ENCODE data around the gene ARFIP2.

Gene ARFIP2

DNA sequence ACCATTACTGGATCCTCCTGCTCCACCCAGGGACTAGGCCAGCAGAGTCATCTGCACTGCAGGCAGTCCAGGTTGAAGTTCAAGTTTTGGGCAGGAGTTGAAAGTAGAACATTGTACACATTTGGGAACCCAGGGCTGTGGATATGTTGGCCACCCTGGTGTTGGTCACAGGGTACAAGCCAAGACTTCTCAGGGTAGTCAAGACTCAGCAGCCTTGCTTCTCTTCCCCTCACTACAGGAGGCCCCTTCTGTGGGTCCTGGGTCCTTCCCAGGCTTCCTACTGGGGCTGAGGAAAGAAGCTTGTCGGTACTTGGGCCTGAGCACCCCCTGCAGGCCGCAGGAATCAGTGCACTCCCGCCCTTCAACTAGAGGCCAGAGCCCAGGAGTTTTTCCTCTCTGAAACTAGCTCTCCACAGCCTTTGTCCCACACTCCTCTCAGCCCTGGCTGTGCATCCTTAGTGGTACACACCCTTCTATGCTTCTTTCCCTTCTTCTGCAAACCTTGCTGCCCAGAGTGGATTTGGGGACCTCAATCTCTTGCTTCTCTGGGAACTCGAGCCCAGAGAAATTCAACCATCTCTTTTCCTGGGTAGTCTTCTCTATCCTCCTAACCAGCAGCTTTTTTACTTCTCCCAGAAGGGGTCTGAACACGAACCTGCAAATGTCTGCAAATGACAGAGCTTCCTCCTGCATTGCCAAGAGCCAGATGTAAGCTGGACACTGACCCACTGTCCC, 37.7 kb downstream of the ARFIP2 start:
- DNase-seq (ENCODE audit: low read depth) = peak; percentile 14

DNA sequence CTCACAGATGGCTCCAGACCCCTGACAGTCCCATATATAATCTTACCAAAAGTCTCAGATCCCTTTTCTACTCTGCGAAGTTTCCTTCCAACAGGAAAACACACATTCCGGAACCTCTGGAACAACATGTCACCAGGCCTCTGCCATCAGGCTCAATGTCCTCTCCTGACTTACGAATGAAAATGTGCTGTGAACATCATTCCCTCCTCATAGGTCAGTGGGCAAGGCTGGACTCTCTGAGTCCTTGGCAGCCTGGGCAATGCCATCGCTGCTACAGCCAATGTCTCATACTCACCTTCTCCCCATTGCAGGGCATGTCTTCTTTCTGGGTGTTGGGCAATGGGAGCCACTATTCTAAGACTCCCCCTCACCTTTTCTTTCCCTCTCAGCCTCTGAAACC, 38.7 kb downstream of the ARFIP2 start:
- DNase-seq (ENCODE audit: low read depth) = no peak

DNA sequence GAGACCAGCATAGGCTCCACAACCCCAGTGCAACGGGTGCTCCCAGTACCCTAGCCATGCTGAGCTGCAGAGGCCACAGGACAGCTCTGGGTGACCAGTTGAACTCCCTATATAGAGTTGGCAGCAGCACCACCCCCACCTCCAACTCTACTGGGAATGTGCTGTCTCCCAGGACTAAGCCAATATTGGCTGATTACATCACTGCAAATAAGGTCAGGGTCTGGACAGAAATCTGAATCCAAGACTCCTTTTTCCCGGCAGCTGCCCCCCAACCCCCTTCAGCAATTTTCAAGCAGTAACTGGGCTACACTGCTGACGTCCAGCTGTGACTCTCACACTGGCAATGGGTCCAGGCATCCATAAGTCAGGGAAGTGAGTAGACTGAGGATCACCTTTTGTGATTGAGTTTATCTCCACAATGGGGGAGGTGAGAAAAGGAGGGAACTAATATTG, 40.2 kb downstream of the ARFIP2 start, which contains the start of gene HPX:
TSS of gene HPX (minus strand) at position 82 of the 453 bp plus-strand sequence. CDS start at position 58, 24 bp downstream.
- DNase-seq (ENCODE audit: low read depth) = no peak

DNA sequence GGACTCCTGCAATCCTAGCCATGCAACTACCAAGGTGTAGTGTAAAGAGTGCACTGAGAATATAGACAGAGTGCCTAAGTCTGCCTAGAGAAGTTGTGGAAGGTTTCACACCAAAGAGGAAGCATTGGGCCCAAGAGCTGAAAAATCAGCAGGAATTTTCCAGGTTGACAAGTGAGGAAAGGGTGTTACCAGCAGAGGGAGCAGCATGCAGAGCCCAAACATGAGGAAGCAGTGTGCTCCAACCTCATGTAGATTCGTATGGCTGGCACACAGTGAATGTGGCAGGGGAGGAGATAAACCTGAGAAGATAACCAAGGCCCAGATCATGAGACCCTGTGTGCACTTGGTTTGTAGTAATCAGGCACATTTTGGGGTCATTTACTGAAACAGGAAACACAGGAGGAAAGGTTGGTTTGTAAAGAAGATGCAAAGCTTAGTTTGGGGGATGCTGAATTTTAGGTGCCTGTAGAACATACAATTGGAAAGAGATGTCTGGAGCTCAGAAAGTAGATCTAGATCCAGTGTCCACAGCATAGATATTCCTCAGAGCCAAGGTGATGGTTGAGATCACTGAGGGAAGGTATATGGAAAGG, 42.1 kb downstream of the ARFIP2 start:
- DNase-seq (ENCODE audit: low read depth) = no peak

DNA sequence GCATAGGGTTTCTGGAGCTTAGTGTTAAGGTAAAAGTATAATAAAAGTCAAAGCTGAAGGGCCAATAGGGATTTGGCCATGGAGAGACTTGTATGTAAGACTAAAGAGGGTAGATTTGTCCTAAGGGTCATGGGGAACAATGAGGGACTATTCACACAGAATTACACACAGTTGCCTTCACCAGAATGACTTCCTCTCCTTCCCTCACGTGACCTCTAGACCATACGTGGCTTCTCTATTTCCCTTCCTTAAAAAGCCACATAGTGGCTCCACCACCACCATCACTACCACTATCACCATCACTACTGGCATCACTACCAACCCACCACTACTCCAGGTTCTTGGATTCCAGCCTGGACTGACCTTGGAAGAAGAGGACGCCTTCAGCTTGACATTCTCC, 43.1 kb downstream of the ARFIP2 start:
- DNase-seq (ENCODE audit: low read depth) = no peak

DNA sequence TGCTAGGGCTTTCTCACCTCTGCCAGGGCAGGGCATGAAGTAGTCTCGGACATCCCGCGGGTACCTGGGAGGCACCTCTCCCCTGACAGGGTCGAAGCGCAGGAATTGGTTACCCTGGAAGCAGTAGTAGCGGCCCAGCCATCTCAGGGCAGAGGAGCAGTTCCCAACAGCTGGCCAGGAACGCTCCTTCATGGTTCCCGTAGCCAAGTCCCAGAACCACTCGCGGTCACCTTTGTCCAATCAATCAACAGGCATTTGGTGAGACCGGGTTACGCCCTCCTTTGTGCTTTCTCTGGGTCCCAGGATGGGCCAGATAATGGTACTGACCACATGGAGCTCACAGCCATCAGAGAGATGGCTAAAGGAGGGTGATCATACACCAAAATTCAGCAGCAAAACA, 43.7 kb downstream of the ARFIP2 start:
- no peak for DNase-seq (ENCODE audit: low read depth)

DNA sequence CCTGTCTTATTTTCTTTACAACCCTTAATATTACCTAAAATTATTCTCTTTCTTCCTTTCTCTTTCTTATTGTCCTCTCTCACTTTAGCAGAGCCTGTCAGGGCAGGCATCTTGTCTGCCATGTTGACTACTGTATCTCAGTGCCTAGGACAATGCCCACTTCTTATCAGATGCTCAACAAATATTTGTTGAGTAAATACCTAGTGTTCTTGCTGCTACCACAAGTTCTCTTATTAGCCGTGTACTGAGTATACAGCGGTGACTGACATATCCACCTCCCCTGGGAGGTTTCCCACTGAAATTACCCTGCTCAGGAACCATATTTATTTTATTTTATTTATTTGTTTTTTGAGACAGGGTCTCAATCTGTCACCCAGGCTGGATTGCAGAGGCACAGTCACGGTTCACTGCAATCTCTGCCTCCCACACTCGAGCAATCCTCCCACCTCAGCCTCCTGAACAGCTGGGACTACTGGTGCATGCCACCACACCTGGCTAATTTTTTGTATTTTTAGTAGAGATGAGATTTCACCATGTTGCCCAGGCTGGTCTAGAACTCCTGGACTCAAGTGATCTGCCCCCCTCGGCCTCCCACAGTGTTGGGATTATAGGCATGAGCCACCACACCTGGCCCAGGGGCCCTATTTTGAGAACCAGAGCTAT, 47.0 kb downstream of the ARFIP2 start:
- no peak for DNase-seq (ENCODE audit: low read depth)

DNA sequence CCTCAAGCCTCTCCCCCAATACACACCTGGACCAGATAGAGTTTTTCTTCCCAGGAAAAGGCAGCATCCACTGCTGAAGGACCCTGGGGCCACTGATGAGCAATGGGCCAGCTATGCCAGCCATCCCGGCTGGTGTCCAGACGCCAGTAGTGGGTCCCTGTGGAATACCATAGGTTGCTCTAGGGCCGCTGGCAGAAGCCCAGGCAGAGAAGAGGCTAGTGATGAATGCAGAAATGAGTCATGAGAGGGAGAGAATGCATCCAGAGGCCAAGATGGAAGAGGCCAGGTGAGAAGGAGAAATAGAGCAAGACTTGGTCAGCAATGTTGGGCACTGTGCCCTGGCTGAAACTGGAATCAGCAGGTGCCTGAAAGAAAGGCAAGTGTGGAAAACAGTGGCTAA, 49.3 kb downstream of the ARFIP2 start:
- DNase-seq (ENCODE audit: low read depth) = no peak

DNA sequence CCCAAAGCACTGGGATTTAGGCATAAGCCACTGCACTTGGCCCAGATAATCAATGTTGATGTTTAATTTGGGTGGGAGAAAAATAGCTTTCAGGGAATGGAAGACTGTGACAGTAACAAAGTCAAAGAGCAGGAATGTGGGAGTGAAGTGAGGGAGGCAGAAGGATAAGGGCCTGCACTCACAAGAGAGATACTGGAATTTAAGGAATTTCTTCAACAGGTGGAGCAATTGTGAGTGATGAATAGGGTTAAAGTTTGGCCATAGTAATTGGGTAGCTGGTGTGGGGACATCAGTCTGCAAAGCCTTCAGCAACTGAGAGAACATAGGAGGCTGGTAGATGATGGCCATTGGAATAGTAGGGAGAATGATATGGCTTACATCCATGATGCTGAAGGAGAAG, 53.6 kb downstream of the ARFIP2 start:
- no peak for DNase-seq (ENCODE audit: low read depth)

Measured in stimulated activated CD8-positive, alpha-beta memory T cell treated with anti-CD3 and anti-CD28 coated beads, Interleukin-12 subunit alpha, Interleukin-12 subunit beta, amount 100 ng/mL, for 4 hours (primary cell).